Measurements from ENCODE around the gene ZNF593OS.

Gene ZNF593OS

GRCh38 chr1:26164036-26164860 is 7.4 kb downstream of the ZNF593OS start:
- no CpG with 5 or more reads among the region's 72 CpGs for WGBS (ENCODE audit: extremely low coverage, insufficient coverage, low lambda C conversion rate)

GRCh38 chr1:26163684-26164035 is 8.0 kb downstream of the ZNF593OS start:
- no peak overlapping the region for H2AK5ac ChIP-seq (ENCODE audit: low read length)
- no peak for DNase-seq
- WGBS (ENCODE audit: extremely low coverage, insufficient coverage, low lambda C conversion rate) = no CpG with 5 or more reads among the region's 9 CpGs
- H3K27me3 ChIP-seq (ENCODE audit: insufficient read depth, low read length, poor library complexity) = peaks cover 6% of the 10 kb centered on the region
- no peak overlapping the region for H4K8ac ChIP-seq (ENCODE audit: low read depth, low read length)
- H3K4me1 ChIP-seq (ENCODE audit: control insufficient read depth, low read depth, low read length) = peaks cover 25% of the 10 kb centered on the region
- H3K79me2 ChIP-seq (ENCODE audit: control insufficient read depth, insufficient read depth, low read length) = no peaks in the 10 kb centered on the region
- no peaks in the 10 kb centered on the region for H3K36me3 ChIP-seq (ENCODE audit: control insufficient read depth, insufficient read depth, low read length)
- H3K23ac ChIP-seq (ENCODE audit: low read length) = no peak overlapping the region
- no peak overlapping the region for H2BK120ac ChIP-seq (ENCODE audit: low read depth, low read length)
- H2BK15ac ChIP-seq (replicated peaks; ENCODE audit: low read depth) = no peak overlapping the region
- H4K5ac ChIP-seq (ENCODE audit: low read length) = no peak overlapping the region
- no peak overlapping the region for H3K56ac ChIP-seq (ENCODE audit: low read length)
- no peak overlapping the region for H2BK5ac ChIP-seq (ENCODE audit: low read length)
- no peak overlapping the region for H3K4ac ChIP-seq (ENCODE audit: low read depth, low read length)
- no peak overlapping the region for H3K4me2 ChIP-seq (ENCODE audit: low read length)
- no peak overlapping the region for H3K4me3 ChIP-seq (ENCODE audit: low read length)
- no peak overlapping the region for H3K9ac ChIP-seq (ENCODE audit: low read length)
- H3K79me1 ChIP-seq (ENCODE audit: low read length) = no peaks in the 10 kb centered on the region
- H3K27ac ChIP-seq (ENCODE audit: low read depth, low read length) = no peak overlapping the region
- H3K18ac ChIP-seq (ENCODE audit: low read length) = no peak overlapping the region

More at GRCh38 chr1:26164036-26164860, 7.4 kb downstream of the ZNF593OS start:
- H3K18ac ChIP-seq (ENCODE audit: low read length) = peak overlapping the region; percentile 30
- no peaks in the 10 kb centered on the region for H3K79me2 ChIP-seq (ENCODE audit: control insufficient read depth, insufficient read depth, low read length)
- no peak overlapping the region for H2BK120ac ChIP-seq (ENCODE audit: low read depth, low read length)
- no peak overlapping the region for H3K23ac ChIP-seq (ENCODE audit: low read length)
- H2BK15ac ChIP-seq (replicated peaks; ENCODE audit: low read depth) = no peak overlapping the region
- H3K36me3 ChIP-seq (ENCODE audit: control insufficient read depth, insufficient read depth, low read length) = no peaks in the 10 kb centered on the region
- DNase-seq = peak; percentile 80
- H3K79me1 ChIP-seq (ENCODE audit: low read length) = no peaks in the 10 kb centered on the region
- H2BK5ac ChIP-seq (ENCODE audit: low read length) = no peak overlapping the region
- peak overlapping the region; percentile 54 for H3K56ac ChIP-seq (ENCODE audit: low read length)
- no peak overlapping the region for H4K8ac ChIP-seq (ENCODE audit: low read depth, low read length)
- no peak overlapping the region for H3K4ac ChIP-seq (ENCODE audit: low read depth, low read length)
- H3K4me3 ChIP-seq (ENCODE audit: low read length) = no peak overlapping the region
- peaks cover 6% of the 10 kb centered on the region for H3K27me3 ChIP-seq (ENCODE audit: insufficient read depth, low read length, poor library complexity)
- peaks cover 23% of the 10 kb centered on the region for H3K4me1 ChIP-seq (ENCODE audit: control insufficient read depth, low read depth, low read length)
- H3K4me2 ChIP-seq (ENCODE audit: low read length) = peak overlapping the region; percentile 66
- no peak overlapping the region for H3K27ac ChIP-seq (ENCODE audit: low read depth, low read length)
- H2AK5ac ChIP-seq (ENCODE audit: low read length) = no peak overlapping the region
- H4K5ac ChIP-seq (ENCODE audit: low read length) = no peak overlapping the region
- H3K9ac ChIP-seq (ENCODE audit: low read length) = peak overlapping the region; percentile 49

GRCh38 chr1:26162220-26162709 is 9.4 kb downstream of the ZNF593OS start:
- Histone ChIP-seq H2BK5ac (ENCODE audit: low read length) (no peak overlapping the region), H2AK5ac (ENCODE audit: low read length) (no peak overlapping the region), H3K4me1 (ENCODE audit: control insufficient read depth, low read depth, low read length) (peaks cover 32% of the 10 kb centered on the region), H3K79me2 (ENCODE audit: control insufficient read depth, insufficient read depth, low read length) (no peaks in the 10 kb centered on the region), H3K4me2 (ENCODE audit: low read length) (peak overlapping the region; percentile 74), H2BK15ac (replicated peaks; ENCODE audit: low read depth) (no peak overlapping the region), H3K27me3 (ENCODE audit: insufficient read depth, low read length, poor library complexity) (peaks cover 6% of the 10 kb centered on the region), H3K4me3 (ENCODE audit: low read length) (no peak overlapping the region), H4K5ac (ENCODE audit: low read length) (no peak overlapping the region), H3K9ac (ENCODE audit: low read length) (peak overlapping the region; percentile 71), H3K23ac (ENCODE audit: low read length) (peak overlapping the region; percentile 15), H3K18ac (ENCODE audit: low read length) (no peak overlapping the region), H4K8ac (ENCODE audit: low read depth, low read length) (no peak overlapping the region), H3K36me3 (ENCODE audit: control insufficient read depth, insufficient read depth, low read length) (no peaks in the 10 kb centered on the region), H3K4ac (ENCODE audit: low read depth, low read length) (no peak overlapping the region), H2BK120ac (ENCODE audit: low read depth, low read length) (no peak overlapping the region), H3K27ac (ENCODE audit: low read depth, low read length) (no peak overlapping the region), H3K79me1 (ENCODE audit: low read length) (no peaks in the 10 kb centered on the region), H3K56ac (ENCODE audit: low read length) (peak overlapping the region; percentile 89)
- WGBS (ENCODE audit: extremely low coverage, insufficient coverage, low lambda C conversion rate) = no CpG with 5 or more reads among the region's 21 CpGs
- DNase-seq = no peak

- H3K56ac ChIP-seq (ENCODE audit: low read length) = peak overlapping the region; percentile 89
- no CpG with 5 or more reads among the region's 98 CpGs for WGBS (ENCODE audit: extremely low coverage, insufficient coverage, low lambda C conversion rate)
- H3K18ac ChIP-seq (ENCODE audit: low read length) = peak overlapping the region; percentile 32
- peaks cover 32% of the 10 kb centered on the region for H3K4me1 ChIP-seq (ENCODE audit: control insufficient read depth, low read depth, low read length)
- no peak overlapping the region for H2BK120ac ChIP-seq (ENCODE audit: low read depth, low read length)
- no peak overlapping the region for H4K5ac ChIP-seq (ENCODE audit: low read length)
- no peak overlapping the region for H2AK5ac ChIP-seq (ENCODE audit: low read length)
- no peak overlapping the region for H3K4me3 ChIP-seq (ENCODE audit: low read length)
- H3K4me2 ChIP-seq (ENCODE audit: low read length) = peak overlapping the region; percentile 74
- H3K27ac ChIP-seq (ENCODE audit: low read depth, low read length) = no peak overlapping the region
- H3K9ac ChIP-seq (ENCODE audit: low read length) = peak overlapping the region; percentile 71
- DNase-seq = peak; percentile 77
- H3K79me1 ChIP-seq (ENCODE audit: low read length) = no peaks in the 10 kb centered on the region
- no peak overlapping the region for H2BK15ac ChIP-seq (replicated peaks; ENCODE audit: low read depth)
- no peaks in the 10 kb centered on the region for H3K36me3 ChIP-seq (ENCODE audit: control insufficient read depth, insufficient read depth, low read length)
- peak overlapping the region; percentile 36 for H3K4ac ChIP-seq (ENCODE audit: low read depth, low read length)
- peaks cover 6% of the 10 kb centered on the region for H3K27me3 ChIP-seq (ENCODE audit: insufficient read depth, low read length, poor library complexity)
- H3K79me2 ChIP-seq (ENCODE audit: control insufficient read depth, insufficient read depth, low read length) = no peaks in the 10 kb centered on the region
- no peak overlapping the region for H4K8ac ChIP-seq (ENCODE audit: low read depth, low read length)
- H2BK5ac ChIP-seq (ENCODE audit: low read length) = no peak overlapping the region
- H3K23ac ChIP-seq (ENCODE audit: low read length) = peak overlapping the region; percentile 80
Measured at GRCh38 chr1:26161415-26162219, 10.0 kb downstream of the ZNF593OS start.

- Histone ChIP-seq H3K27ac (ENCODE audit: low read depth, low read length) (no peak overlapping the region), H3K18ac (ENCODE audit: low read length) (no peak overlapping the region), H2BK120ac (ENCODE audit: low read depth, low read length) (no peak overlapping the region), H3K56ac (ENCODE audit: low read length) (peak overlapping the region; percentile 89), H3K4me3 (ENCODE audit: low read length) (no peak overlapping the region), H3K79me1 (ENCODE audit: low read length) (no peaks in the 10 kb centered on the region), H2BK15ac (replicated peaks; ENCODE audit: low read depth) (no peak overlapping the region), H3K4me1 (ENCODE audit: control insufficient read depth, low read depth, low read length) (peaks cover 37% of the 10 kb centered on the region), H2BK5ac (ENCODE audit: low read length) (no peak overlapping the region), H4K5ac (ENCODE audit: low read length) (no peak overlapping the region), H3K27me3 (ENCODE audit: insufficient read depth, low read length, poor library complexity) (peaks cover 6% of the 10 kb centered on the region), H3K4ac (ENCODE audit: low read depth, low read length) (no peak overlapping the region), H3K23ac (ENCODE audit: low read length) (no peak overlapping the region), H4K8ac (ENCODE audit: low read depth, low read length) (no peak overlapping the region), H3K79me2 (ENCODE audit: control insufficient read depth, insufficient read depth, low read length) (no peaks in the 10 kb centered on the region), H3K9ac (ENCODE audit: low read length) (peak overlapping the region; percentile 71), H3K36me3 (ENCODE audit: control insufficient read depth, insufficient read depth, low read length) (no peaks in the 10 kb centered on the region), H2AK5ac (ENCODE audit: low read length) (peak overlapping the region; percentile 82), H3K4me2 (ENCODE audit: low read length) (peak overlapping the region; percentile 74)
- no CpG with 5 or more reads among the region's 18 CpGs for WGBS (ENCODE audit: extremely low coverage, insufficient coverage, low lambda C conversion rate)
- DNase-seq = no peak
Measured at GRCh38 chr1:26160527-26161414, 10.9 kb downstream of the ZNF593OS start.

All from mesendoderm (in vitro differentiated cells).